OCI-LY7 (cell line): Measurements from ENCODE around the gene ENDOD1.

Source experiments
- EZH2phosphoT487 ChIP-seq: fragments of 200-600 bp; sonication (generic); IDR thresholded peaks from 2 replicates; pipeline ENCODE4 v1.6.1; 2018; ENCODE audit warnings: low read depth, borderline replicate concordance, mild to moderate bottlenecking, mixed run types, antibody characterized with exemption, low read length, moderate library complexity, mixed read lengths
- TF ChIP-seq, protein P1 (sequence below): fragments of 200-600 bp; sonication (generic); conservative IDR thresholded peaks from 2 replicates; pipeline ENCODE4 v1.5.1; 2014; ENCODE audit warnings: mild to moderate bottlenecking, antibody characterized with exemption, low read length, moderate library complexity, mixed read lengths

DNA sequence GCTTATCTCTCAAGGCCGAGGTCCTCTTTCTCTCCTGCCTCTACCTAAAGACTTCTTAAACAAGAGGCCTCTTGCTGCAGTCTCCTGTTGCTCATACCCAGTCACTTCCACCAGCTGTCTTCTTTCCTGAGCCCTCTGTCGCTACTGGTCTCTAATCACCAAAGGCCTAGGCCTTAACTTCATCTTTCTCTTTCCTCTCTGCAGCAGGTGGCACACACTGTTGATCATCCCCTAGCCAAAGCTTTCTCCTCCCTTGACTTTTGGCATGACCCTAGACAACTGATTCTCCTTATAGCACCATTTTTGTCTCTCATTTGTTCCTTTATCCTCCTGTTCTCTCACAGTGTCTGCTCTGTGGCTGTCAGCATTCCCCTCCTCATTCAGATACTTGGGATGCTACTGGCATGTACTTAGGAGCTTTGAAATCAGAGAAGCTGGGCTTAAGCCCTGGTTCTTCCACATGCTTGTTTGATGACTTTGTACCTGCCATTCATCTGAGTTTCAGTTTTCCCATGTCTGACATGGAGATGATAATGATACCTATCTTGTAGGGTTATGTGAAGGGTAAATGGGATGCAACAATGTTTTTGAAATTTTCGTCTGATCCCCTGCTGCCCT, 22.4 kb downstream of the ENDOD1 start:
- TF ChIP-seq, protein P1, sequence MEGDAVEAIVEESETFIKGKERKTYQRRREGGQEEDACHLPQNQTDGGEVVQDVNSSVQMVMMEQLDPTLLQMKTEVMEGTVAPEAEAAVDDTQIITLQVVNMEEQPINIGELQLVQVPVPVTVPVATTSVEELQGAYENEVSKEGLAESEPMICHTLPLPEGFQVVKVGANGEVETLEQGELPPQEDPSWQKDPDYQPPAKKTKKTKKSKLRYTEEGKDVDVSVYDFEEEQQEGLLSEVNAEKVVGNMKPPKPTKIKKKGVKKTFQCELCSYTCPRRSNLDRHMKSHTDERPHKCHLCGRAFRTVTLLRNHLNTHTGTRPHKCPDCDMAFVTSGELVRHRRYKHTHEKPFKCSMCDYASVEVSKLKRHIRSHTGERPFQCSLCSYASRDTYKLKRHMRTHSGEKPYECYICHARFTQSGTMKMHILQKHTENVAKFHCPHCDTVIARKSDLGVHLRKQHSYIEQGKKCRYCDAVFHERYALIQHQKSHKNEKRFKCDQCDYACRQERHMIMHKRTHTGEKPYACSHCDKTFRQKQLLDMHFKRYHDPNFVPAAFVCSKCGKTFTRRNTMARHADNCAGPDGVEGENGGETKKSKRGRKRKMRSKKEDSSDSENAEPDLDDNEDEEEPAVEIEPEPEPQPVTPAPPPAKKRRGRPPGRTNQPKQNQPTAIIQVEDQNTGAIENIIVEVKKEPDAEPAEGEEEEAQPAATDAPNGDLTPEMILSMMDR: no peak
- no peak for TF ChIP-seq EZH2phosphoT487
